K562 (cell line): ENCODE results near the gene NT5DC4. TPM values are rescaled to one million over a fixed set of nuclear protein-coding genes. Genes with fewer than 3 reads are reported as not detected.

ENCODE experiments used
- CHD7 ChIP-seq: fragments of 200-600 bp; sonication (generic); IDR thresholded peaks from one replicate; pipeline ENCODE4 v1.6.1; 2012; ENCODE audit warnings: mild to moderate bottlenecking, low read depth, low read length, inconsistent platforms
- ETV6 ChIP-seq, 3 experiments: fragments of 150-350 bp in 1 of 3; sonication (generic) in 1 of 3; formaldehyde crosslinking in 1 of 3; IDR thresholded peaks; 2 replicates each; pipeline versions ENCODE4 v1.6.1 to v1.8.0; 2014 to 2022; ENCODE audit warnings: borderline replicate concordance in 2 of 3, low read depth in 2 of 3, antibody characterized with exemption in 1 of 3, low read length in 1 of 3, mild to moderate bottlenecking in 1 of 3, missing genetic modification reagents in 1 of 3
- MCM7 ChIP-seq, 2 experiments: fragments of 450-650 bp; IDR thresholded peaks; 2 replicates each; pipeline ENCODE4 v1.6.1; 2016 to 2018
- MNT ChIP-seq, 2 experiments: fragments of 450-650 bp; conservative IDR thresholded peaks; 2 replicates each; pipeline ENCODE4 v1.6.1; 2017; ENCODE audit warnings: mild to moderate bottlenecking in 2 of 2, moderate library complexity in 2 of 2
- PKNOX1 ChIP-seq: fragments of 450-650 bp; IDR thresholded peaks from 2 replicates; pipeline ENCODE4 v1.6.1; 2016
- POU5F1 ChIP-seq: fragments of 150-350 bp; IDR thresholded peaks from 2 replicates; pipeline ENCODE4 v1.6.1; 2014; ENCODE audit warnings: borderline replicate concordance, low read length, low read depth, mild to moderate bottlenecking; ENCODE audit not compliant: partially characterized antibody
- RBM34 ChIP-seq: fragments of 200-400 bp; formaldehyde crosslinking; IDR thresholded peaks from 2 replicates; pipeline ENCODE4 v1.6.1; 2018; ENCODE audit warnings: low read length, borderline replicate concordance; ENCODE audit not compliant: insufficient read depth
- SRSF3 ChIP-seq: fragments of 200-400 bp; formaldehyde crosslinking; IDR thresholded peaks from 2 replicates; pipeline ENCODE4 v1.6.1; 2016; ENCODE audit warnings: mild to moderate bottlenecking, low read length, moderate library complexity; ENCODE audit not compliant: insufficient read depth
- TCF7L2 ChIP-seq: fragments of 150-350 bp; IDR thresholded peaks from 2 replicates; pipeline ENCODE4 v1.6.1; 2016; ENCODE audit warnings: low read depth, mild to moderate bottlenecking, low read length, moderate library complexity
- ZEB2 ChIP-seq: fragments of 450-650 bp; IDR thresholded peaks from 2 replicates; pipeline ENCODE4 v1.6.1; 2016
- ZNF175 ChIP-seq: fragments of 200-800 bp; sonication (Bioruptor generic); IDR thresholded peaks from 2 replicates; pipeline ENCODE4 v1.6.1; 2016; ENCODE audit warnings: low read depth, mild to moderate bottlenecking, missing genetic modification characterization, missing compliant biosample characterization
- ZZZ3 ChIP-seq: fragments of 450-650 bp; IDR thresholded peaks from 2 replicates; pipeline ENCODE4 v1.6.1; 2016; ENCODE audit warnings: antibody characterized with exemption, mild to moderate bottlenecking, moderate library complexity
- polyA plus RNA-seq, 8 experiments: library from polyadenylated mRNA; depleted of rRNA in 4 of 8; stranded (reverse) in 5 of 8; unstranded in 3 of 8; fragments of >200 nt; fragmentation: Nextera tagmentation in 2 of 8; fragmentation: Illumina TruSeq in 1 of 8; extraction: Ambion mirVana in 2 of 8; extraction: Trizol in 1 of 8; gene quantifications; 2 replicates each; pipeline versions ENCODE4 v1.2.1 to v1.2.3, GENCODE V29; 2011 to 2014; ENCODE audit warnings: inconsistent platforms in 1 of 8, missing spikeins in 1 of 8
- total RNA-seq, 7 experiments: library from RNA; depleted of rRNA in 6 of 7; stranded (reverse); fragments of >200 nt in 6 of 7; fragmentation: Illumina TruSeq in 2 of 7; extraction: Trizol in 2 of 7; gene quantifications; 2 replicates each; pipeline versions ENCODE4 v1.2.1 to v1.2.3, GENCODE V29; 2011 to 2021; ENCODE audit warnings: low replicate concordance in 1 of 7

The NT5DC4 gene
- total and polyA plus RNA-seq, 9 of the 15 experiments (the other 6 are each of a cell fraction or from before 2014, with no cell fraction given) = 0.44 to 6.9 (median 2.5) TPM

- TF ChIP-seq MNT (conservative IDR thresholded peaks at IDR 0.05) (peak in 1 of 2 experiments; percentile 42; a peak in 1 of 4 replicates), TCF7L2 (no peak), SRSF3 (no peak), MCM7 (IDR thresholded peaks at IDR 0.05) (no peak), ETV6 (IDR thresholded peaks at IDR 0.05; ENCODE audit: borderline replicate concordance in 1 of 2, low read depth in 2 of 2, low read length in 1 of 2) (peak in 1 of 2 experiments; percentile 84; a peak in 2 of 4 replicates), ETV6 (CRISPR knock-in tag; IDR thresholded peaks at IDR 0.05; ENCODE audit: borderline replicate concordance) (no peak), ZNF175 (CRISPR knock-in tag) (peak; percentile 58; the same call in 1 of the 2 replicates), PKNOX1 (no peak), CHD7 (no peak), ZEB2 (peak; percentile 91), POU5F1 (no peak), RBM34 (no peak), ZZZ3 (no peak)
Measured at GRCh38 chr2:112683550-112684414, 37.0 kb upstream of the NT5DC4 start (continued).
